ENCODE data around the gene ERCC2.

GRCh38 chr19:45351401-45351952 lies 18.9 kb downstream of the ERCC2 start:
- TF ChIP-seq CTCF (conservative IDR thresholded peaks at IDR 0.05; ENCODE audit: low read depth, low read length) = no peak
- no peak for TF ChIP-seq EZH2 (IDR thresholded peaks at IDR 0.05; ENCODE audit: borderline replicate concordance, low read depth, low read length, poor library complexity, severe bottlenecking)

Data from A673 (cell line).